ENCODE measurements around the gene DIPK1A.

GRCh38 chr1:92961131-92961895, at the start of gene DIPK1A:
- TF ChIP-seq CTCF (IDR thresholded peaks at IDR 0.05): no peak
- peak in 1 of 2 donors; percentile 27 for TF ChIP-seq POLR2A (IDR thresholded peaks at IDR 0.05)
